HG03039 (cell line): ENCODE measurements around the gene SELENOS.

Experiments used
- ATAC-seq: cut with Tn5 transposase; IDR thresholded peaks from one replicate; pipeline ENCODE4 v1.9.1; 2021; ENCODE audit warnings: mild to moderate bottlenecking, moderate library complexity; ENCODE audit not compliant: unreplicated experiment

Gene SELENOS

GRCh38 chr15:101277943-101278564 lies 769 bp upstream of the SELENOS start:
- ATAC-seq = no peak

GRCh38 chr15:101276501-101277037 lies 716 bp downstream of the SELENOS start:
- ATAC-seq = no peak

- ATAC-seq = no peak
These were observed 2.3 kb downstream of the SELENOS start for GRCh38 chr15:101275018-101275417.

- ATAC-seq = no peak
These were observed 3.8 kb downstream of the SELENOS start for GRCh38 chr15:101273534-101273933.

- no peak for ATAC-seq
These were observed 4.7 kb downstream of the SELENOS start for GRCh38 chr15:101272584-101272983.

GRCh38 chr15:101269479-101270223 lies 7.6 kb downstream of the SELENOS start:
- ATAC-seq = no peak

GRCh38 chr15:101267320-101268104 lies 9.8 kb downstream of the SELENOS start:
- no peak for ATAC-seq

- no peak for ATAC-seq
These were observed 10.5 kb downstream of the SELENOS start for GRCh38 chr15:101266787-101267186.

- ATAC-seq = no peak
These were observed 11.3 kb downstream of the SELENOS start for GRCh38 chr15:101266034-101266433.

- ATAC-seq = no peak
These were observed 12.2 kb downstream of the SELENOS start for GRCh38 chr15:101264911-101265641.

GRCh38 chr15:101264011-101264410 lies 13.3 kb downstream of the SELENOS start:
- no peak for ATAC-seq

- no peak for ATAC-seq
These were observed 14.7 kb downstream of the SELENOS start for GRCh38 chr15:101262551-101262950.

- no peak for ATAC-seq
These were observed 18.8 kb downstream of the SELENOS start for GRCh38 chr15:101258238-101259144.

GRCh38 chr15:101256757-101257156 lies 20.5 kb downstream of the SELENOS start:
- no peak for ATAC-seq

- ATAC-seq = no peak
These were observed 21.6 kb downstream of the SELENOS start for GRCh38 chr15:101255615-101256241.

- ATAC-seq = no peak
These were observed 22.3 kb downstream of the SELENOS start for GRCh38 chr15:101255051-101255395.

GRCh38 chr15:101254157-101255050 lies 22.9 kb downstream of the SELENOS start:
- no peak for ATAC-seq

- ATAC-seq = no peak
These were observed 24.4 kb downstream of the SELENOS start for GRCh38 chr15:101252836-101253235.
